ENCODE measurements around the gene RNF169.

DNA sequence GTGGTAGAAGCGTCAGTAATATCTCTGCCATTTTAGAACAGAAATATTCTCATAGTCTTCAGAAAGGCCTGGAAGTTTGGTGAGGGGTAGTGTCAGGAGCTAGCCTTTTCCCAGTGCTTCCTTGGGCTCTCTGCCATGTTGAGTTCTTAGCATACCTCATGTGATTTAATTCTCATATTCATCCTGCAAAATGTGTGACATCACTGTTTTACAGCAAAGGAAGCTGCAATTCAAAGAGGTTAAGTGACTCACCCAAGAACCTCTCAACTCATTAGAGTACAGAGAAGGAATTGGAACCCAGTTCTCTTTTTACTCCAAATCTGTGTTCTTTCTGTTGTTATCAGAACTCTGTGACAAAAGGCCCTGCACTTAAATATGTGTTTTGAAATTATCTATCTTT is 72.1 kb downstream of the RNF169 start:
- TF ChIP-seq POLR2A (IDR thresholded peaks at IDR 0.05): no peak
- TF ChIP-seq, protein P1, sequence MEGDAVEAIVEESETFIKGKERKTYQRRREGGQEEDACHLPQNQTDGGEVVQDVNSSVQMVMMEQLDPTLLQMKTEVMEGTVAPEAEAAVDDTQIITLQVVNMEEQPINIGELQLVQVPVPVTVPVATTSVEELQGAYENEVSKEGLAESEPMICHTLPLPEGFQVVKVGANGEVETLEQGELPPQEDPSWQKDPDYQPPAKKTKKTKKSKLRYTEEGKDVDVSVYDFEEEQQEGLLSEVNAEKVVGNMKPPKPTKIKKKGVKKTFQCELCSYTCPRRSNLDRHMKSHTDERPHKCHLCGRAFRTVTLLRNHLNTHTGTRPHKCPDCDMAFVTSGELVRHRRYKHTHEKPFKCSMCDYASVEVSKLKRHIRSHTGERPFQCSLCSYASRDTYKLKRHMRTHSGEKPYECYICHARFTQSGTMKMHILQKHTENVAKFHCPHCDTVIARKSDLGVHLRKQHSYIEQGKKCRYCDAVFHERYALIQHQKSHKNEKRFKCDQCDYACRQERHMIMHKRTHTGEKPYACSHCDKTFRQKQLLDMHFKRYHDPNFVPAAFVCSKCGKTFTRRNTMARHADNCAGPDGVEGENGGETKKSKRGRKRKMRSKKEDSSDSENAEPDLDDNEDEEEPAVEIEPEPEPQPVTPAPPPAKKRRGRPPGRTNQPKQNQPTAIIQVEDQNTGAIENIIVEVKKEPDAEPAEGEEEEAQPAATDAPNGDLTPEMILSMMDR (IDR thresholded peaks at IDR 0.05): no peak
- TF ChIP-seq POLR2AphosphoS5 (IDR thresholded peaks at IDR 0.05): no peak
- no peak for TF ChIP-seq EP300 (IDR thresholded peaks at IDR 0.05)

All from suprapubic skin (tissue), 4 donors.